HepG2 (cell line): Measurements from ENCODE around the gene NEURL4. TPM values are rescaled to one million over a fixed set of nuclear protein-coding genes. Genes with fewer than 3 reads are reported as not detected.

Source experiments
- AKAP8 ChIP-seq: sonication (generic); formaldehyde crosslinking; IDR thresholded peaks from 2 replicates; pipeline ENCODE4 v1.5.1; 2020; ENCODE audit warnings: mild to moderate bottlenecking, missing genetic modification reagents
- BCL3 ChIP-seq: sonication (generic); formaldehyde crosslinking; IDR thresholded peaks from 2 replicates; pipeline ENCODE4 v1.5.1; 2020; ENCODE audit warnings: mild to moderate bottlenecking, missing genetic modification reagents, moderate library complexity
- CREM ChIP-seq, 2 experiments: sonication (generic) in 1 of 2; formaldehyde crosslinking in 1 of 2; IDR thresholded peaks; 2 replicates each; pipeline versions ENCODE4 v1.4.0 to v1.6.1; 2016 to 2020; ENCODE audit warnings: antibody characterized with exemption in 1 of 2, mild to moderate bottlenecking in 1 of 2, missing genetic modification reagents in 1 of 2
- ELF4 ChIP-seq: sonication (generic); formaldehyde crosslinking; IDR thresholded peaks from 2 replicates; pipeline ENCODE4 v1.5.0; 2020; ENCODE audit warnings: missing genetic modification reagents, mild to moderate bottlenecking, moderate library complexity, borderline replicate concordance
- HDAC2 ChIP-seq: sonication (generic); formaldehyde crosslinking; IDR thresholded peaks from 2 replicates; pipeline ENCODE4 v1.4.0; 2020; ENCODE audit warnings: missing genetic modification reagents
- HNF4G ChIP-seq, 2 experiments: sonication (generic) in 1 of 2; formaldehyde crosslinking in 1 of 2; IDR thresholded peaks; 2 replicates each; pipeline versions ENCODE4 v1.4.0 to v1.6.1; 2011 to 2020; ENCODE audit warnings: borderline replicate concordance in 2 of 2, low read depth in 2 of 2, mild to moderate bottlenecking in 2 of 2, low read length in 1 of 2, missing genetic modification reagents in 1 of 2, moderate library complexity in 1 of 2
- HNRNPUL1 ChIP-seq: fragments of 200-400 bp; formaldehyde crosslinking; IDR thresholded peaks from 2 replicates; pipeline ENCODE4 v1.6.1; 2017; ENCODE audit warnings: low read depth, mild to moderate bottlenecking, low read length, moderate library complexity
- HOXA3 ChIP-seq: sonication (generic); formaldehyde crosslinking; IDR thresholded peaks from 2 replicates; pipeline ENCODE4 v1.5.0; 2020; ENCODE audit warnings: missing genetic modification reagents
- JUNB ChIP-seq: sonication (generic); formaldehyde crosslinking; IDR thresholded peaks from 2 replicates; pipeline ENCODE4 v1.8.0; 2022; ENCODE audit warnings: missing genetic modification reagents, mild to moderate bottlenecking, borderline replicate concordance
- KAT2B ChIP-seq: fragments of 150-350 bp; IDR thresholded peaks from 2 replicates; pipeline ENCODE4 v1.6.1; 2014; ENCODE audit warnings: low read depth, low read length, borderline replicate concordance
- KDM2A ChIP-seq: sonication (generic); formaldehyde crosslinking; IDR thresholded peaks from 2 replicates; pipeline ENCODE4 v1.4.0; 2020; ENCODE audit warnings: low read depth, missing genetic modification reagents, borderline replicate concordance
- MIER2 ChIP-seq: IDR thresholded peaks from 2 replicates; pipeline ENCODE4 v1.6.1; 2016; ENCODE audit warnings: missing biosample characterization, missing genetic modification reagents
- MXI1 ChIP-seq: IDR thresholded peaks from 3 replicates; pipeline ENCODE4 v1.6.1; 2012; ENCODE audit warnings: low read depth, low read length, inconsistent platforms, borderline replicate concordance
- PRPF4 ChIP-seq: fragments of 200-400 bp; formaldehyde crosslinking; IDR thresholded peaks from 2 replicates; pipeline ENCODE4 v1.6.1; 2016; ENCODE audit warnings: low read length, low read depth; ENCODE audit not compliant: poor library complexity, severe bottlenecking
- SIN3B ChIP-seq: fragments of 150-350 bp; IDR thresholded peaks from 2 replicates; pipeline ENCODE4 v1.6.1; 2014; ENCODE audit warnings: low read length
- SOX6 ChIP-seq, 2 experiments: fragments of 450-650 bp in 1 of 2; sonication (generic) in 1 of 2; formaldehyde crosslinking in 1 of 2; IDR thresholded peaks; 2 replicates each; pipeline versions ENCODE4 v1.4.0 to v1.6.1; 2017 to 2020; ENCODE audit warnings: antibody characterized with exemption in 1 of 2, mild to moderate bottlenecking in 1 of 2, missing genetic modification reagents in 1 of 2
- SSRP1 ChIP-seq: IDR thresholded peaks from 2 replicates; pipeline ENCODE4 v1.6.1; 2016; ENCODE audit warnings: control low read depth
- TEAD3 ChIP-seq: optimal IDR thresholded peaks from 2 replicates; pipeline ENCODE3; 2016; ENCODE audit warnings: borderline replicate concordance
- UBTF ChIP-seq: sonication (generic); formaldehyde crosslinking; IDR thresholded peaks from 2 replicates; pipeline ENCODE4 v1.4.0; 2020; ENCODE audit warnings: mild to moderate bottlenecking, missing genetic modification reagents
- XRCC5 ChIP-seq: fragments of 200-400 bp; formaldehyde crosslinking; optimal IDR thresholded peaks from 2 replicates; pipeline ENCODE3; 2017; ENCODE audit warnings: mild to moderate bottlenecking, low read length
- ZFP37 ChIP-seq: sonication (generic); formaldehyde crosslinking; IDR thresholded peaks from 2 replicates; pipeline ENCODE4 v1.4.0; 2020; ENCODE audit warnings: missing genetic modification reagents, borderline replicate concordance
- ZFP90 ChIP-seq: sonication (generic); formaldehyde crosslinking; IDR thresholded peaks from 2 replicates; pipeline ENCODE4 v1.8.0; 2022; ENCODE audit warnings: missing genetic modification reagents, mild to moderate bottlenecking, inconsistent platforms, borderline replicate concordance
- ZNF253 ChIP-seq: sonication (generic); formaldehyde crosslinking; IDR thresholded peaks from 2 replicates; pipeline ENCODE4 v1.8.0; 2022; ENCODE audit warnings: mild to moderate bottlenecking, missing genetic modification reagents, borderline replicate concordance
- ZNF274 ChIP-seq: sonication (generic); formaldehyde crosslinking; IDR thresholded peaks from 2 replicates; pipeline ENCODE4 v1.5.1; 2020; ENCODE audit warnings: mild to moderate bottlenecking, missing genetic modification reagents
- ZNF317 ChIP-seq: sonication (generic); formaldehyde crosslinking; IDR thresholded peaks from 2 replicates; pipeline ENCODE4 v1.5.0; 2020; ENCODE audit warnings: mild to moderate bottlenecking, missing genetic modification reagents
- ZNF749 ChIP-seq: sonication (generic); formaldehyde crosslinking; IDR thresholded peaks from 2 replicates; pipeline ENCODE4 v1.8.0; 2022; ENCODE audit warnings: mild to moderate bottlenecking, missing genetic modification reagents, moderate library complexity, borderline replicate concordance
- ZNF891 ChIP-seq: sonication (generic); formaldehyde crosslinking; IDR thresholded peaks from 2 replicates; pipeline ENCODE4 v1.5.0; 2020; ENCODE audit warnings: mild to moderate bottlenecking, missing genetic modification reagents
- ZSCAN25 ChIP-seq: sonication (generic); formaldehyde crosslinking; IDR thresholded peaks from 2 replicates; pipeline ENCODE4 v1.8.0; 2022; ENCODE audit warnings: mild to moderate bottlenecking, missing genetic modification reagents
- ZSCAN29 ChIP-seq: sonication (generic); formaldehyde crosslinking; conservative IDR thresholded peaks from 2 replicates; pipeline ENCODE4 v1.4.0; 2020; ENCODE audit warnings: mild to moderate bottlenecking, missing genetic modification reagents
- polyA plus RNA-seq, 8 experiments: library from polyadenylated mRNA; depleted of rRNA in 3 of 8; stranded (reverse) in 7 of 8; unstranded in 1 of 8; fragments of >200 nt; fragmentation: Illumina TruSeq in 4 of 8; extraction: Trizol in 4 of 8; gene quantifications; 2 replicates each; pipeline versions ENCODE4 v1.2.1 to v1.2.3, GENCODE V29; 2011 to 2016; ENCODE audit warnings: low read depth in 4 of 8, missing spikeins in 1 of 8, mixed read lengths in 1 of 8; ENCODE audit not compliant: insufficient read depth in 1 of 8
- total RNA-seq, 5 experiments: library from RNA; depleted of rRNA; stranded (reverse); fragments of >200 nt; fragmentation: Illumina TruSeq; extraction: Trizol; gene quantifications; 2 replicates each; pipeline ENCODE4 v1.2.3, GENCODE V29; 2016; ENCODE audit warnings: low read depth in 1 of 5

The NEURL4 gene
- total and polyA plus RNA-seq, 2 of the 13 experiments (the other 11 are each of a cell fraction or from before 2014, with no cell fraction given): 14.8 to 15.7 TPM

- TF ChIP-seq ZSCAN29 (CRISPR knock-in tag): no peak
- TF ChIP-seq SIN3B: no peak
- TF ChIP-seq MXI1: peak; percentile 53; the same call in 1 of the 3 replicates
- TF ChIP-seq CREM (IDR thresholded peaks at IDR 0.05): no peak
- no peak for TF ChIP-seq CREM (CRISPR knock-in tag; IDR thresholded peaks at IDR 0.05)
- no peak for TF ChIP-seq SOX6 (IDR thresholded peaks at IDR 0.05)
- no peak for TF ChIP-seq SOX6 (CRISPR knock-in tag; IDR thresholded peaks at IDR 0.05)
- TF ChIP-seq ELF4 (CRISPR knock-in tag): no peak
- TF ChIP-seq TEAD3 (CRISPR knock-in tag): peak; percentile 46
- TF ChIP-seq SSRP1 (CRISPR knock-in tag): 0 out of 2 replicates have a peak, but pooled peaks have one; percentile 73
- peak; percentile 33; the same call in 1 of the 2 replicates for TF ChIP-seq UBTF (CRISPR knock-in tag)
- TF ChIP-seq ZSCAN25 (CRISPR knock-in tag): peak; percentile 71; the same call in 1 of the 2 replicates
- TF ChIP-seq HOXA3 (CRISPR knock-in tag): peak; percentile 43; the same call in 1 of the 2 replicates
- TF ChIP-seq PRPF4: no peak
- TF ChIP-seq HNRNPUL1: no peak
- no peak for TF ChIP-seq JUNB
- TF ChIP-seq MIER2: no peak
- TF ChIP-seq KDM2A (CRISPR knock-in tag): peak; percentile 79
- TF ChIP-seq BCL3: no peak
- peak; percentile 88 for TF ChIP-seq XRCC5
- no peak for TF ChIP-seq HNF4G (IDR thresholded peaks at IDR 0.05; ENCODE audit: borderline replicate concordance, low read depth, low read length)
- no peak for TF ChIP-seq HNF4G (CRISPR knock-in tag; IDR thresholded peaks at IDR 0.05; ENCODE audit: borderline replicate concordance, low read depth)
- no peak for TF ChIP-seq ZNF749
- TF ChIP-seq ZFP90: no peak
- TF ChIP-seq HDAC2: peak; percentile 58; the same call in 1 of the 2 replicates
- TF ChIP-seq ZNF253 (CRISPR knock-in tag): no peak
- peak; percentile 58; the same call in 1 of the 2 replicates for TF ChIP-seq ZNF891 (CRISPR knock-in tag)
- TF ChIP-seq ZFP37: no peak
- no peak; the same call in 1 of the 2 replicates for TF ChIP-seq ZNF274
- peak; percentile 35; the same call in 1 of the 2 replicates for TF ChIP-seq AKAP8 (CRISPR knock-in tag)
- no peak for TF ChIP-seq KAT2B
- TF ChIP-seq ZNF317: no peak
Observed at GRCh38 chr17:7356072-7356549, 27.0 kb upstream of the NEURL4 start (continued).
